GM12878 (cell line): ENCODE data around the gene ZNF470. TPM values are rescaled to one million over a fixed set of nuclear protein-coding genes. Genes with fewer than 3 reads are reported as not detected.

Experiments used
- ATAC-seq: fragments of 200-7000 bp; cut with Tn5 transposase; 3 replicates; pipeline ENCODE4 v1.9.1; 2020; ENCODE audit warnings: mild to moderate bottlenecking, moderate library complexity
- BruUV-seq: library from RNA; stranded (reverse); fragments of 400-500 nt; replicated peaks from 2 replicates; lab custom pipeline; 2021; lab: Mats Ljungman, UMichigan
- CTCF ChIA-PET: fragments of 300-600 bp; sonication (Branson Sonifier 250); formaldehyde crosslinking; extraction: SDS; loops from one replicate; lab custom pipeline; 2021; ENCODE audit warnings: inconsistent platforms; lab: Yijun Ruan, JAX
- POLR2A ChIA-PET: fragments of 350-600 bp; formaldehyde crosslinking; extraction: SDS; loops from one replicate; lab custom pipeline; 2021; ENCODE audit warnings: inconsistent platforms; lab: Charles Lee
- RAD21 ChIA-PET: fragments of 300-600 bp; sonication (Branson Sonifier 250); formaldehyde crosslinking; loops from one replicate; lab custom pipeline; 2023; ENCODE audit warnings: antibody characterized with exemption; ENCODE audit not compliant: unreplicated experiment; lab: Charles Lee
- SMC1A ChIA-PET: fragments of 300-600 bp; sonication (Branson Sonifier 250); formaldehyde crosslinking; loops from one replicate; lab custom pipeline; 2023; ENCODE audit not compliant: unreplicated experiment, uncharacterized antibody; lab: Charles Lee
- DNase-seq: peaks from one replicate; pipeline ENCODE4 v3.0.0-alpha.2; 2011; ENCODE audit warnings: low read depth, low spot score
- FAIRE-seq: peaks from 3 replicates; lab custom pipeline; 2011; peaks lifted over from hg19 to GRCh38; lab: Jason Lieb, UNC
- H2AFZ ChIP-seq: 2 replicates; pipeline ENCODE4 v1.6.0; 2011; ENCODE audit warnings: low read depth, low read length, control low read depth; ENCODE audit not compliant: control insufficient read depth
- H3K27ac ChIP-seq: 2 replicates; pipeline ENCODE4 v1.5.1; 2011; ENCODE audit warnings: control low read depth; ENCODE audit not compliant: control insufficient read depth, insufficient read depth
- H3K27me3 ChIP-seq, 2 experiments: replicated peaks in 1 of 2; 2 replicates each; pipeline versions ENCODE4 v1.6.0 to v1.6.1; 2011; ENCODE audit warnings: low read length in 1 of 2; ENCODE audit not compliant: control insufficient read depth in 2 of 2, insufficient read depth in 2 of 2
- H3K36me3 ChIP-seq, 2 experiments: 2 replicates each; pipeline ENCODE4 v1.5.1; 2011; ENCODE audit warnings: low read length in 1 of 2; ENCODE audit not compliant: control insufficient read depth in 2 of 2, insufficient read depth in 2 of 2
- H3K4me1 ChIP-seq: 2 replicates; pipeline ENCODE4 v1.6.1; 2011; ENCODE audit warnings: mild to moderate bottlenecking, low read length, moderate library complexity, mixed read lengths; ENCODE audit not compliant: control insufficient read depth, insufficient read depth
- H3K4me2 ChIP-seq: 2 replicates; pipeline ENCODE4 v1.6.0; 2011; ENCODE audit warnings: control low read depth; ENCODE audit not compliant: control insufficient read depth, insufficient read depth
- H3K4me3 ChIP-seq: fragments of 200-600 bp; sonication (generic); 2 replicates; pipeline ENCODE4 v1.5.1; 2016
- H3K79me2 ChIP-seq: 2 replicates; pipeline ENCODE4 v1.6.0; 2011; ENCODE audit warnings: low read length; ENCODE audit not compliant: control insufficient read depth, insufficient read depth
- H3K9ac ChIP-seq: 2 replicates; pipeline ENCODE4 v1.8.0; 2011; ENCODE audit warnings: low read length, control low read depth, mixed read lengths; ENCODE audit not compliant: control insufficient read depth, insufficient read depth
- H3K9me3 ChIP-seq: replicated peaks from 3 replicates; pipeline ENCODE4 v1.5.1; 2011; ENCODE audit warnings: mild to moderate bottlenecking, low read length; ENCODE audit not compliant: control insufficient read depth, insufficient read depth
- H4K20me1 ChIP-seq: 2 replicates; pipeline ENCODE4 v1.6.0; 2011; ENCODE audit not compliant: control insufficient read depth, insufficient read depth
- EED ChIP-seq: sonication (generic); IDR thresholded peaks from 2 replicates; pipeline ENCODE4 v1.6.1; 2016; ENCODE audit warnings: antibody characterized with exemption, low read depth
- EP300 ChIP-seq, 2 experiments: fragments of 150-350 bp in 1 of 2; IDR thresholded peaks; 2 replicates each; pipeline ENCODE4 v1.6.1; 2011 to 2012; ENCODE audit warnings: low read depth in 2 of 2, low read length in 2 of 2, borderline replicate concordance in 1 of 2, improper control_type of control experiment in 1 of 2, inconsistent platforms in 1 of 2; ENCODE audit not compliant: control insufficient read depth in 1 of 2
- PML ChIP-seq: IDR thresholded peaks from 2 replicates; pipeline ENCODE4 v1.6.1; 2012; ENCODE audit warnings: low read length, inconsistent platforms
- ZNF217 ChIP-seq: fragments of 450-650 bp; IDR thresholded peaks from 2 replicates; pipeline ENCODE4 v1.6.1; 2017; ENCODE audit warnings: antibody characterized with exemption, mild to moderate bottlenecking
- ZNF622 ChIP-seq: fragments of 450-650 bp; IDR thresholded peaks from 2 replicates; pipeline ENCODE4 v1.6.1; 2017; ENCODE audit warnings: mild to moderate bottlenecking, inconsistent platforms
- ZSCAN29 ChIP-seq: fragments of 450-650 bp; IDR thresholded peaks from 2 replicates; pipeline ENCODE4 v1.6.1; 2017; ENCODE audit warnings: mild to moderate bottlenecking, moderate library complexity
- WGBS: methylation state at CpG from one replicate; pipeline ENCODE4 v1.1.6; 2016; ENCODE audit warnings: low lambda C conversion rate; ENCODE audit not compliant: insufficient replicate concordance, insufficient coverage; ENCODE audit errors: missing lambda C conversion rate; 5-methylcytosine and 5-hydroxymethylcytosine counted together
- in situ Hi-C: fragments of 300-500 bp; cut with MboI; formaldehyde crosslinking; loops from 9 replicates; pipeline ENCODE4 v1.14.3; 2018; ENCODE audit warnings: mixed read lengths
- intact Hi-C: fragments of 100-400 bp; cut with micrococcal nuclease; formaldehyde crosslinking; loops from one replicate; pipeline ENCODE4 v1.14.2; 2022; ENCODE audit not compliant: unreplicated experiment
- polyA plus RNA-seq, 11 experiments: library from polyadenylated mRNA; depleted of rRNA in 4 of 11; unstranded in 6 of 11; stranded (reverse) in 5 of 11; fragments of >200 nt; fragmentation: Nextera tagmentation in 4 of 11; fragmentation: Illumina TruSeq in 1 of 11; extraction: Ambion mirVana in 4 of 11; extraction: Trizol in 1 of 11; gene quantifications; 1 replicate in 1 of 11; 2 replicates in 10 of 11; pipeline versions ENCODE4 v1.2.1 to v1.2.3, GENCODE V29; 2011 to 2016; ENCODE audit warnings: inconsistent platforms in 2 of 11, missing spikeins in 2 of 11, low read depth in 1 of 11
- total RNA-seq, 4 experiments: library from RNA; depleted of rRNA in 3 of 4; stranded (reverse); fragments of >200 nt in 3 of 4; fragmentation: Illumina TruSeq in 1 of 4; extraction: Trizol in 1 of 4; gene quantifications; 2 replicates each; pipeline versions ENCODE4 v1.2.1 to v1.2.3, GENCODE V29; 2013 to 2021
- TF ChIP-seq, protein P1 (sequence below): IDR thresholded peaks from 2 replicates; pipeline ENCODE4 v1.6.1; 2012; ENCODE audit warnings: low read depth, low read length, improper control_type of control experiment
- TF ChIP-seq, protein P2 (sequence below): fragments of 450-650 bp; IDR thresholded peaks from 2 replicates; pipeline ENCODE4 v1.6.1; 2017; ENCODE audit warnings: low read depth, mild to moderate bottlenecking, moderate library complexity
- TF ChIP-seq, protein P3 (sequence below): fragments of 450-650 bp; IDR thresholded peaks from 2 replicates; pipeline ENCODE4 v1.6.1; 2018; ENCODE audit warnings: borderline replicate concordance, mild to moderate bottlenecking; ENCODE audit not compliant: partially characterized antibody

ZNF470 gene
- total and polyA plus RNA-seq, 10 of the 15 experiments (the other 5 are each of a cell fraction or from before 2014, with no cell fraction given) = 0.16 to 1.4 (median 0.56) TPM

DNA sequence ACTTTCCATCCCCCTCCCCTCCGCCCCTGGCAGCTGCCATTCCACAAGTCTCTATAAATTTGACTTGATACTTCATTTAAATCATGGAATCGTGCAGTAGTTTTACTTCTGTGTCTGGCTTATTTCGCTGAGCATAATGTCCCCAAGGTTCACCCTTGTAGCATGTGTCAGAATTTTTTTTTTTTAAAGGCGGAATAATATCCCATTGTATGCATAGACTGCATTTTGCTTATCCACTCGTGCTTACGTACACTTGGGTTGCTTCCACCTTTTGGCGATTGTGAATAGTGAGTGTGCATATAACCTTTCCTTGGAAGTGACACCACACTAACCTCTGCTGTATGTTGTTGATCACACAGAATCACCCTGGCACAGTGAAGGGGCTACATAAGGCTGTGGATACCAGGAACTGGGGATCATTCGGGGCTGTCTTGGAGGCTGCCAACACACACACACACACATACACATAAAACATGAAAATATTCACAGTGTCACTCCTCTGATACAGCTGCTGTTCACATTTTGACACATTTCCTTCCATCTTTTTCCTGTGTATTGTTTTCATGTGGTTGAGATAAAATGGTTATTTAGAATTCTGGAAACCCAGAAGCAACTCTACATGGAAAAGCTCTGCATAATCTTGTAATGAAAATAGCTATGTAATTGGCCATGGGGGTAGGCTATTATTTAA is 41.2 kb downstream of the ZNF470 start:
- ChIA-PET CTCF (no interaction called here), SMC1A (no interaction called here), POLR2A (no interaction called here), RAD21 (no interaction called here)
- BruUV-seq = no TSS peak
- in situ Hi-C loops (no loop called here), intact Hi-C loops (no loop called here)
- no peak for ATAC-seq
- H3K4me2 ChIP-seq = no peak overlapping the region
- H3K27ac ChIP-seq = no peak overlapping the region
- no peak overlapping the region for H2AFZ ChIP-seq
- H3K79me2 ChIP-seq = no peaks in the 10 kb centered on the region
- DNase-seq = no peak
- no peak for FAIRE-seq
- TF ChIP-seq EED (no peak), EP300 (IDR thresholded peaks at IDR 0.05; ENCODE audit: borderline replicate concordance in 1 of 2, control insufficient read depth in 1 of 2, low read depth in 2 of 2, low read length in 2 of 2) (no peak), ZSCAN29 (no peak), ZNF622 (no peak), ZNF217 (no peak), PML (no peak)
- TF ChIP-seq, protein P1, sequence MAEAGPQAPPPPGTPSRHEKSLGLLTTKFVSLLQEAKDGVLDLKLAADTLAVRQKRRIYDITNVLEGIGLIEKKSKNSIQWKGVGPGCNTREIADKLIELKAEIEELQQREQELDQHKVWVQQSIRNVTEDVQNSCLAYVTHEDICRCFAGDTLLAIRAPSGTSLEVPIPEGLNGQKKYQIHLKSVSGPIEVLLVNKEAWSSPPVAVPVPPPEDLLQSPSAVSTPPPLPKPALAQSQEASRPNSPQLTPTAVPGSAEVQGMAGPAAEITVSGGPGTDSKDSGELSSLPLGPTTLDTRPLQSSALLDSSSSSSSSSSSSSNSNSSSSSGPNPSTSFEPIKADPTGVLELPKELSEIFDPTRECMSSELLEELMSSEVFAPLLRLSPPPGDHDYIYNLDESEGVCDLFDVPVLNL = no peak
- TF ChIP-seq, protein P2, sequence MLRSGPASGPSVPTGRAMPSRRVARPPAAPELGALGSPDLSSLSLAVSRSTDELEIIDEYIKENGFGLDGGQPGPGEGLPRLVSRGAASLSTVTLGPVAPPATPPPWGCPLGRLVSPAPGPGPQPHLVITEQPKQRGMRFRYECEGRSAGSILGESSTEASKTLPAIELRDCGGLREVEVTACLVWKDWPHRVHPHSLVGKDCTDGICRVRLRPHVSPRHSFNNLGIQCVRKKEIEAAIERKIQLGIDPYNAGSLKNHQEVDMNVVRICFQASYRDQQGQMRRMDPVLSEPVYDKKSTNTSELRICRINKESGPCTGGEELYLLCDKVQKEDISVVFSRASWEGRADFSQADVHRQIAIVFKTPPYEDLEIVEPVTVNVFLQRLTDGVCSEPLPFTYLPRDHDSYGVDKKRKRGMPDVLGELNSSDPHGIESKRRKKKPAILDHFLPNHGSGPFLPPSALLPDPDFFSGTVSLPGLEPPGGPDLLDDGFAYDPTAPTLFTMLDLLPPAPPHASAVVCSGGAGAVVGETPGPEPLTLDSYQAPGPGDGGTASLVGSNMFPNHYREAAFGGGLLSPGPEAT = no peak
- TF ChIP-seq, protein P3, sequence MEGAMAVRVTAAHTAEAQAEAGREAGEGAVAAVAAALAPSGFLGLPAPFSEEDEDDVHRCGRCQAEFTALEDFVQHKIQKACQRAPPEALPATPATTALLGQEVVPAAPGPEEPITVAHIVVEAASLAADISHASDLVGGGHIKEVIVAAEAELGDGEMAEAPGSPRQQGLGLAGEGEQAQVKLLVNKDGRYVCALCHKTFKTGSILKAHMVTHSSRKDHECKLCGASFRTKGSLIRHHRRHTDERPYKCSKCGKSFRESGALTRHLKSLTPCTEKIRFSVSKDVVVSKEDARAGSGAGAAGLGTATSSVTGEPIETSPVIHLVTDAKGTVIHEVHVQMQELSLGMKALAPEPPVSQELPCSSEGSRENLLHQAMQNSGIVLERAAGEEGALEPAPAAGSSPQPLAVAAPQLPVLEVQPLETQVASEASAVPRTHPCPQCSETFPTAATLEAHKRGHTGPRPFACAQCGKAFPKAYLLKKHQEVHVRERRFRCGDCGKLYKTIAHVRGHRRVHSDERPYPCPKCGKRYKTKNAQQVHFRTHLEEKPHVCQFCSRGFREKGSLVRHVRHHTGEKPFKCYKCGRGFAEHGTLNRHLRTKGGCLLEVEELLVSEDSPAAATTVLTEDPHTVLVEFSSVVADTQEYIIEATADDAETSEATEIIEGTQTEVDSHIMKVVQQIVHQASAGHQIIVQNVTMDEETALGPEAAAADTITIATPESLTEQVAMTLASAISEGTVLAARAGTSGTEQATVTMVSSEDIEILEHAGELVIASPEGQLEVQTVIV = no peak
- WGBS = 86% methylated on average over 8 of the region's 8 CpGs
- no peak overlapping the region for H3K9ac ChIP-seq
- peaks cover 2% of the 10 kb centered on the region; the same call in 2 of the 3 replicates for H3K9me3 ChIP-seq
- no peaks in the 10 kb centered on the region for H3K36me3 ChIP-seq
- no peaks in the 10 kb centered on the region for H3K4me1 ChIP-seq
- H3K27me3 ChIP-seq = no peaks in the 10 kb centered on the region
- H4K20me1 ChIP-seq = no peaks in the 10 kb centered on the region
- no peak overlapping the region for H3K4me3 ChIP-seq
